Muscle of back (tissue), 13 donors: ENCODE results near the gene SUGP1. TPM values are rescaled to one million over a fixed set of nuclear protein-coding genes. Genes with fewer than 3 reads are reported as not detected.
"Not testable (repeated sequence)": the region's sequence is repeated elsewhere in the genome, so short reads cannot be mapped to it uniquely, and the experiment has no call there.

Source experiments
- DNase-seq, 3 donors: peaks; one replicate each; pipeline versions ENCODE4 v3.0.0 to v3.0.0-alpha.2; 2013
- long read RNA-seq, 9 donors: transcript quantifications; one replicate each; lab custom pipeline, GENCODE V29; 2026
- polyA plus RNA-seq, 10 donors: library from polyadenylated mRNA; unstranded; fragments of 120-200 nt; gene quantifications; one replicate each; pipeline ENCODE4 v1.2.1, GENCODE V29; 2013; ENCODE audit not compliant: insufficient read length in 10 of 10

SUGP1 gene, protein sequence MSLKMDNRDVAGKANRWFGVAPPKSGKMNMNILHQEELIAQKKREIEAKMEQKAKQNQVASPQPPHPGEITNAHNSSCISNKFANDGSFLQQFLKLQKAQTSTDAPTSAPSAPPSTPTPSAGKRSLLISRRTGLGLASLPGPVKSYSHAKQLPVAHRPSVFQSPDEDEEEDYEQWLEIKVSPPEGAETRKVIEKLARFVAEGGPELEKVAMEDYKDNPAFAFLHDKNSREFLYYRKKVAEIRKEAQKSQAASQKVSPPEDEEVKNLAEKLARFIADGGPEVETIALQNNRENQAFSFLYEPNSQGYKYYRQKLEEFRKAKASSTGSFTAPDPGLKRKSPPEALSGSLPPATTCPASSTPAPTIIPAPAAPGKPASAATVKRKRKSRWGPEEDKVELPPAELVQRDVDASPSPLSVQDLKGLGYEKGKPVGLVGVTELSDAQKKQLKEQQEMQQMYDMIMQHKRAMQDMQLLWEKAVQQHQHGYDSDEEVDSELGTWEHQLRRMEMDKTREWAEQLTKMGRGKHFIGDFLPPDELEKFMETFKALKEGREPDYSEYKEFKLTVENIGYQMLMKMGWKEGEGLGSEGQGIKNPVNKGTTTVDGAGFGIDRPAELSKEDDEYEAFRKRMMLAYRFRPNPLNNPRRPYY
- 10 to 100 TPM; 29.4 to 39.8 (median 33.2) TPM for polyA plus RNA-seq
- long read RNA-seq, donor 1, partial matches to known transcripts = 5 of 9 reads
- long read RNA-seq, donor 1, other reads (novel, unspliced or antisense) = 0 of 9 reads
- long read RNA-seq, donor 2, partial matches to known transcripts = 0 of 3 reads
- long read RNA-seq, donor 2, other reads (novel, unspliced or antisense) = 0 of 3 reads
- long read RNA-seq, donor 3 = 0 reads
- long read RNA-seq, donor 4, partial matches to known transcripts = 7 of 10 reads
- long read RNA-seq, donor 4, other reads (novel, unspliced or antisense) = 0 of 10 reads
- long read RNA-seq, donor 5, partial matches to known transcripts = 0 of 6 reads
- long read RNA-seq, donor 5, other reads (novel, unspliced or antisense) = 0 of 6 reads
- long read RNA-seq, donor 6, partial matches to known transcripts = 0 of 5 reads
- long read RNA-seq, donor 6, other reads (novel, unspliced or antisense) = 0 of 5 reads
- long read RNA-seq, donor 7, partial matches to known transcripts = 0 of 4 reads
- long read RNA-seq, donor 7, other reads (novel, unspliced or antisense) = 0 of 4 reads
- long read RNA-seq, donor 8, partial matches to known transcripts = 5 of 9 reads
- long read RNA-seq, donor 8, other reads (novel, unspliced or antisense) = 0 of 9 reads
- long read RNA-seq, donor 9 = 0 reads

DNA sequence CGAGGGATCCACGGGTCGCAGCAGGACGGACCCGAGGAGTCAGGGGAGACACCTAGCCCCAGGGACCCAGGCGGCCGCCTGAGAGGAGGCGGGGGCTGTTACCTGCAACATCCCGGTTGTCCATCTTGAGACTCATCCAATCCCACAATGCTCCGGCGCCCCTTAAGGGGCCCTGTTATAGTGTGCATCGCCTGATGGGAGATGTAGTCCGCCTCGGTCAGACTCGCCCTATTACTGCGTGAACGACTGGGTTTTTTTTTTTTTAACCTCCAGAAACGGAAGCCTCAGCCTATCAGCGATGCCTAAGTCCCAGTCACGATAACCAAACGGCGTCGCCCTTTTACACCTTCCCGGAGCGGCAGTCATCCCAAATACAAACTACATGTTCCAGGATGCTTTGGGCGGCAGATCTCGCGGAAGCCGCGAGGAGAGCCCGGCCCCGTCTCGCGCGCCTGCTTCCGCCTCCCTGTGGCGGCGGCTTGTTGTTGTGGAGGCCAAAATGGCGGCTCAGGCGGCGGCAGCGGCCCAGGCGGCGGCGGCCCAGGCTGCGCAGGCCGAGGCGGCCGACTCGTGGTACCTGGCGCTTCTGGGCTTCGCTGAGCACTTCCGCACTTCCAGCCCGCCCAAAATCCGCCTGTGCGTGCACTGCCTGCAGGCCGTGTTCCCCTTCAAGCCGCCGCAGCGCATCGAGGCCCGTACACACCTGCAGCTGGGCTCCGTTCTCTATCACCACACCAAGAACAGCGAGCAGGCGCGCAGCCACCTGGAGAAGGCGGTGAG lies at the start of gene SUGP1, which contains the start of gene MAU2:
Gene SUGP1 (minus strand): TSS at position 149 of the 780 bp plus-strand sequence. CDS start 13 bp downstream, at position 136.
Gene MAU2 (plus strand): TSS at position 469 of the 780 bp plus-strand sequence. CDS start 31 bp downstream, at position 500.
- DNase-seq = peak; percentile 87 to 97 (median 92)

DNA sequence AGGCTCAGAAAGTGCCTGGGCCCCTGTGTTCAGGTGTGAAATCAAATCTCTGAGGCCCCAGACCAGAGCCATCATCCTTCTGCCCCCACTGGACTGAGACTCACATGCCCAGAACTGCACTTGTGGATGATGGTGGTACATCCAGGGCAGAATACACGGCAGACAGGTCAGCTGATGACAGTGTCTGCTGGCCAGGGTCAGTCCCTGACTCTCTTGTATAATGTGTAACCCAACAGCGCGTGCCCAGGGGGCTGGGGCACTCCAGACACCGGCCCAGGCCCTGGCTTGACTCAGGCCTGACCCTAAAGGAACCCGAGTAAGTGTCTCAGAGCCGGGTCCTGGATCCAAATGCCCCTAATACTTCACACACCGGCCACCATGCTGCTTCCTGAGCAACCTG lies 47.8 kb upstream of the SUGP1 start:
- DNase-seq = no peak

- DNase-seq = peak; percentile 40 to 74 (median 53)
Observed at GRCh38 chr19:19366434-19367396, 46.4 kb upstream of the SUGP1 start.

DNA sequence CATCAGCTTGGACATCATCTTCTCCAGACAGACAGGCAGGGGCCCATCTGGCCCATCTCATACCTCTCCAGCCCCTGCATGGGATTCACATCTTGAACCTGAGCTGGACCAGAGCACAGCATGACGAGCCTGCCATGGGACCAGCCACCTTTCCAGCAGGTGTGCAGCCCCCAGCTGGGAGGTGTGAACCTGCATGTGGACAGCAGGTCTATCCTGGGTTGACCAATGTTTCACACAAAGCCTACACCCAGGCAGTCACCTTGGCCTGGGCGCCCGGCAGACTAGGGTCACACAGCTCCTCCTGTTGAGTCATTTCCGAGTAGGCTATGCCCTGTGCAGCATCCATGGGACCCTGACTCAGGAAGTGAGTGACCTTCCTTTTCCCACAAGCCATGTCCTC lies 41.8 kb upstream of the SUGP1 start:
- DNase-seq = peak in 1 of 3 donors; percentile 9

DNA sequence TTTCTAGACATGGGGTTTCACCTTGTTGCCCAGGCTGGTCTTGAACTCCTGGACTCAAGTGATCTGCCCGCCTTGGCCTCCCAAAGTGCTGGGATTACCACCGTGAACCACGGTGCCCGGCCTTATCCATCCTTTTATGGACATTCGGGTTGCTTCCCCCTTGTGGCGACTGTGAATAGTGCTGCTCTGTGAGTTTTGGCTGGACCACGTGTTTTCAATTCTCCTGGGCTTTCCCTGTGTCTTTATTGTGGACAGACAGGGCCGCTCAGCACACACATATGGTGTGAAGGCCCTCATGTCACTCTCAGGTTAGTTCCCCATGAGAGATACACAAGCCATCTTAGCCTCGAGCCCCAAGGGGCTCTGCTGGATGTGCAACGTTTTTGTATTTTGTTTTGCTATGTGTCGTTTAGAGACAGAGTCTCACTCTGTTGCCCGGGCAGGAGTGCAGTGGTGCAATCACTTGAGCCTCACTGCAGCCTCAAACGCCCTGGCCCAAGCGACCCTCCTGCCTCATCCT lies 40.8 kb upstream of the SUGP1 start:
- DNase-seq = peak; percentile 77 to 90 (median 82)

- DNase-seq = no peak
Observed at GRCh38 chr19:19356901-19357566, 36.7 kb upstream of the SUGP1 start.

DNA sequence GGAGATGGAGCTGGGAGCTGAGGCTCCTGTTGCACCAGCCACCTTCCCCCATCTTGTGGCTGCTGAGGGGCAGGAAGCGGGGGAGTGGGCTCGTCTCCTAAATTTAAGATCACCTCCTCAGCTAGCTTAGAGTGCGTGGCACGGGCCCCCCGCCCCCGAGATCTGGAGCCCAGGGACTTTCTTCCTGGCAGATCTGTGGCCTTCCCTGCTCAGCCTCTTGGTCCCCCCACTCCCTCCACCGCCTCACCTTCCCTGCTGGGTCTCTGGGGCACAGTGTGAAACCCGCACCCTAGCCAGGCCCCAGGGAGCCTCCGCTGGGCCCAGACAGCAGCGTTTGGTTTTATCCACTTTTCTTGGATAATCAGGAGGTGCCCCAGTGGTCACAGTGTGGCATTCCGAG lies 36.2 kb upstream of the SUGP1 start:
- DNase-seq = no peak

- no peak for DNase-seq
Observed at GRCh38 chr19:19355606-19356139, 35.4 kb upstream of the SUGP1 start.

- DNase-seq = no peak
Observed at GRCh38 chr19:19354932-19355331, 34.6 kb upstream of the SUGP1 start.

GRCh38 chr19:19354007-19354406 lies 33.7 kb upstream of the SUGP1 start:
- no peak for DNase-seq

GRCh38 chr19:19352823-19353222 lies 32.5 kb upstream of the SUGP1 start:
- no peak for DNase-seq

GRCh38 chr19:19350756-19351155 lies 30.4 kb upstream of the SUGP1 start:
- DNase-seq = not testable (repeated sequence)

DNA sequence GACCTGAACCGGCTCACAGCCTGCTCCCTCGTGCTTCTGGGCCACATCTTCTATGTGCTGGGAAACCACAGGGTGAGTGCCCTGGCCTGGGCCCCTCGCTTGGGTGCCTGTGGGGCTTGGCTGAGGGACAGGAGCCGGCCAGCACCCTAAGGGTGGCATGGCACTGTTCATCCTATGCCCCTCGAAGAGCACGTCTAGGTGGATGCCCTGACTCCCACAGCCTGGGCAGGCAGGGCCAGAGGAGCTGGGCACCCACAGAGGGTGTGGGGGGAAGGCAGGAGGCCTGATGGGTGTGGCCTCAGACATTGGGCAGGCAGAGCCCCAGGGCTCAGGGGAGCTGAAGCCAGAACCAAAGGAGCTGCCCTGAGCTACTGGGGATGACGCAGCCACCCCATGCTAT lies 29.1 kb upstream of the SUGP1 start:
- DNase-seq = no peak

DNA sequence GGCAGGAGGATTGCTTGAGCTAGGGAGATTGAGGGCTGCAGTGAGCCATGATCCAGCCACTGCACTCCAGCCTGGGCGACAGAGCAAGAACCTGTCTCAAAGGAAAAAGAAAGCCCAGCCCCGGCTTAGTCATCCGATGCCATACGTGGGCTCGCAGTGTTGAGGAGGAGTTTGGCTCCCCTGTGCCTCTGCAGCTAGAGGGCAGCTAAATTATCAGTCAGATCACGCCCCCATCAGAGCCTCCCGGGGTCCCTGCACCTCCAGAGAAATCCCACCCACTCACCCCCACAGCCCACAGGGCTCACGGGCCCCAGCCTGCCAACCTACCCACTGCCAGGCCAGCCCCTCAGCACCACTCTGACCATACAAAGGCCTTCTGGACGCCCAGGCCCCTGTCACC lies 28.0 kb upstream of the SUGP1 start:
- DNase-seq = no peak

- no peak for DNase-seq
Observed at GRCh38 chr19:19347401-19348110, 27.2 kb upstream of the SUGP1 start.

DNA sequence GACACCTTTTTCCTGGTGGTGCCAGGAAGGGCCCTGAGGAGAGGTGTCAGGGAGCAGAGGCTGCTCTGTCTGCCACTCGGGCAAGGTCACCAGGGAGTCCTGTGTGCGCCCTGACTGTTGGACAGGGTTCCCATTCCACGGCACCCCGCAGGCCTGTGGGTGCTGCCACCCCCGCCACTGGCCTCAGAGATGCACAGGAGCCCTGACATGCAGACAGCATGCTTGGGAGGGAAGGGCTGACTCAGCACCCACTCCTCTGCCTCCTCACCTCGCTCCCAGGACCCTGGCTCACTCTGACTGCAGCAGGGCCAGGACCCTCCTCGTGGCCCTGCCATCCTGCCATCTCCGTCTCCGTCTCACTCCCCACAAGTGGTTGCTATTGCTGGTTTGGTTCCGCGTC lies 25.7 kb upstream of the SUGP1 start:
- no peak for DNase-seq

- DNase-seq = no peak
Observed at GRCh38 chr19:19345232-19345631, 24.9 kb upstream of the SUGP1 start.

DNA sequence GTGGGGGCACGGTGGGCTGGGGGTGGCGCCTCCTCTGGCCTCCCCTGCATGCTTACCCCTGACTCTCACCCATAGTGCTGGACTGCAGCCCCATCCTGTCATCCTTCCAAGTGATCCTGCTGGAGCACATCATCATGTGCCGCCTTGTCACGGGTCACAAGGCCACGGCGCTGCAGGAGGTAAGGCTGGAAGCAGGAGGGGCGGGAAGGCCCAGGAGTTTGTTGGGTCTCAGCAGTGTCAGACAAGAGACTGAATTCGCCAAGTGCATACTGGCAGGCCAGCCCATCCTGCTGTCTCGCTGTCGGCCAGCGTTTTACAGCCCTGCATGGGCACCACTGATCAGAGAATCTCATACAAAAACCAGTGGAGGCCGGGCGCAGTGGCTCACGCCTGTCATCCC lies 23.5 kb upstream of the SUGP1 start:
- DNase-seq = no peak
